H7 (cell line): Measurements from ENCODE around the gene CCL22. TPM values are rescaled to one million over a fixed set of nuclear protein-coding genes. Genes with fewer than 3 reads are reported as not detected.
"Not testable (repeated sequence)": the region's sequence is repeated elsewhere in the genome, so short reads cannot be mapped to it uniquely, and the experiment has no call there.

Source experiments
- DNase-seq: peaks from one replicate; pipeline ENCODE4 v3.0.0; 2012
- H3K27me3 ChIP-seq: 2 replicates; pipeline ENCODE4 v1.6.0; 2011; ENCODE audit warnings: mild to moderate bottlenecking, low read length; ENCODE audit not compliant: control insufficient read depth, insufficient read depth
- H3K36me3 ChIP-seq: replicated peaks from 2 replicates; pipeline ENCODE4 v1.5.1; 2011; ENCODE audit warnings: low read length; ENCODE audit not compliant: control insufficient read depth, insufficient read depth
- H3K4me3 ChIP-seq: 2 replicates; pipeline ENCODE4 v1.5.1; 2011; ENCODE audit warnings: low read depth, mild to moderate bottlenecking, control low read depth, low read length, moderate library complexity; ENCODE audit not compliant: insufficient read depth
- total RNA-seq: library from RNA; depleted of rRNA; stranded (reverse); fragments of >200 nt; shearing (Covaris generic); gene quantifications from 2 replicates; pipeline ENCODE4 v1.2.3, GENCODE V29; 2014

CCL22 gene
- total RNA-seq, 1 experiment from 2014 or later, result not detected

DNA sequence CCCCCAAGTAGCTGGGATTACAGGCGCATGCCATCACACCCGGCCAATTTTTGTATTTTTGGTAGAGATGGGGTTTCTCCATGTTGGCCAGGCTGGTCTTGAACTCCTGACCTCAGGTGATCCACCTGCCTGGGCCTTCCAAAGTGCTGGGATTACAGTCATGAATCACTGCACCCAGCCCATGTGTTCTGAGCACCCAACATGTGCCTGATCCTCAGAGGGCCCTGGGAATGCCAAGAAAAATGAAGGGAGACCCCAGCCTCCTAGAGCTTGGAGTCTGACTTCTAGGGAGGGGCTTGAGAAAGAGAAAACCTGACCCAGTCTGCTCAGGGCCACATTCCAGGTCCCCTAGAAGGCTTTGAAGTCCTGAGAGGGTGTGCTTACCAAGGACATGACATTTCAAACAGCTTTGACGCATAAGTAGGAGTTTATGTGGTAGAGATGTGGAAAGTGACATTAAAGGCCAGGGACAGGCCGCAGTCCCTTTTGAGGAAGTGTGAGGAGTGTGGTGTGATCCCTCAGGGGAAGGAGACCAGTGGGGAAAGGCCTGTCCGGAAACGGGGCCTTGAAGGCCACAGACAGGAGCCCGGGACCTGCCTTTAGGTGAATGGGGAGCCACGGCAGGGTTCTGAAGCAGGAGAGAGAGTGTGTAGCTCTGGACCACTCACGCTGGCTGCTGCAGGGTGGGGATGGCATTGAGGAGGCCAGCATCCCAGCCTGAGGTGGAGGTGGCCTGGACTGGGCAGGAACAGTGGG, 1.1 kb upstream of the CCL22 start:
- DNase-seq, result no peak
- H3K36me3 ChIP-seq, result no peaks in the 10 kb centered on the region

GRCh38 chr16:57358086-57358420, 530 bp upstream of the CCL22 start:
- H3K4me3 ChIP-seq, result no peak overlapping the region
- no peaks in the 10 kb centered on the region for H3K27me3 ChIP-seq
- H3K36me3 ChIP-seq, result no peaks in the 10 kb centered on the region
- DNase-seq, result no peak

More for the DNA sequence above, 1.1 kb upstream of the CCL22 start:
- Histone ChIP-seq H3K27me3 (no peaks in the 10 kb centered on the region), H3K4me3 (no peak overlapping the region)

DNA sequence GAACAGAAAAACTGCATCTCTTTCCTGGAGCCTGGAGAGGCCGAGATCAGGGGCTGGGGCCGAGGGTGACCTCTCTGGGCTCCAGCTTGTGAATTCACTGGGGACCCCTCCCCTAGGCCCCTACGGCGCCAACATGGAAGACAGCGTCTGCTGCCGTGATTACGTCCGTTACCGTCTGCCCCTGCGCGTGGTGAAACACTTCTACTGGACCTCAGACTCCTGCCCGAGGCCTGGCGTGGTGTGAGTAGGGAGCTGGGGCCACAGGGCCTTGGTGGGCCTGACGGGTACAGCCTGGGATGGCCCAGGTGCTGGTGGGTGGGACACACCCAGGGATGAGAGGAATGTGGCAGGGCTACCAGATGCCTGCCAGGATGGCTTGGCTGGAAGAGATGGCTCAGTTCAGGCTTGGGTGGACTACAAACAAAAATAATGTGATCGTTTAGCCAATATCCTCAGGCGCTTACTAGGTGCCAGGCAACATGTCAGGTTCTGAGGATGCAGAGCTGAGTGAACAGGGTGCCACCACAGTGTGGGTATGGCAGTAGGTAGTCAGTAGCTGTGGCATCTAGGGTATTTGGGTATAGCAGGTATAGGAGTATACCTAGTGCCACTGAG, 1.8 kb downstream of the CCL22 start:
- Histone ChIP-seq H3K27me3 (no peaks in the 10 kb centered on the region), H3K4me3 (no peak overlapping the region), H3K36me3 (no peaks in the 10 kb centered on the region)
- DNase-seq, result no peak

DNA sequence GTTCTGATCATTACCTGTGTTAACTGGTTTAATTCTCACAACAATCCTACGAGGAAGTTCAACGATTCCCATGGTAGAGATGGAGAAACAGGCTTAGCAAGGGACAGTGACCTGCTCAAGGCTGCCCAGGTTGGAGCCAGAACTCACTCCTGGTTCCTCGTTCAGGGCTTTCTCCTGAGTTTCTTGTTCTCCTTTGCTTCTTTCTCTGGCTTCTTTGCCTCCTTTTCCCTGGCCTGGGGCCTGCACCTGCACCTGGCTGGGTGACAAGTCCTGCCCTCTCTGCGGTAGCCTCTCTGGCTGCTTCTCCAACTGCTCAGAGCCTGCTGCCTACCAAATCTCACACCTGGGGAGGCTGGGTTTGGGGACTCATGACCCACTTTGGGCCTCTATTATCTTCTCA, 2.8 kb downstream of the CCL22 start:
- no peak overlapping the region for H3K4me3 ChIP-seq
- no peaks in the 10 kb centered on the region for H3K27me3 ChIP-seq
- H3K36me3 ChIP-seq, result no peaks in the 10 kb centered on the region
- DNase-seq, result no peak

GRCh38 chr16:57364143-57364542, 5.6 kb downstream of the CCL22 start:
- no peaks in the 10 kb centered on the region for H3K27me3 ChIP-seq
- no peak for DNase-seq

DNA sequence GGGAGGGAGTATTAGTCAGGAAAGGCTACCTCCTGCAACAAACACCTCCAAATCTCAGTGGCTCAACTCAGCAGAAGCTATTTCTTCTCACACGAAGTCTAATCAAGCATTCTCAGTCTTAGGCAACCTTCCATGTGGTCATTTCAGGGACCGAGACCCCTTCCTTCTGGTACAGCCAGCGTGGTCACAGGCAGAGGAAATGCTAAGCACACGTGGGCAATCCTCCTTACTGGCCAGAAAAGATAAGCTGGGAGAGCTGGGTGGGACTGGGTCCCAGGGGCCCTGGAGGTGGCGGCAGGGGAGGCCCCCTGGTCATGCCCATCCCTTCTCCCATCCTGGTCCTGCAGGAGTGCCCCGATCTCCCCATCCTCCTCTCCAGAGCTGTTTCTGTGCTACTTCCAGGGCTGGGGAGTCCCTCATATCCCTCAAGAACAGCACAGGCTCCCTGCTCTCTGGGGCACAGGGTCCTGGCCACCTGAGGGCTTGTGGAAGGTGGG, 8.0 kb downstream of the CCL22 start:
- Histone ChIP-seq H3K4me3 (no peak overlapping the region), H3K27me3 (no peaks in the 10 kb centered on the region), H3K36me3 (no peaks in the 10 kb centered on the region)
- DNase-seq, result peak; percentile 16

More at GRCh38 chr16:57364143-57364542, 5.6 kb downstream of the CCL22 start:
- Histone ChIP-seq H3K4me3 (no peak overlapping the region), H3K36me3 (no peaks in the 10 kb centered on the region)

DNA sequence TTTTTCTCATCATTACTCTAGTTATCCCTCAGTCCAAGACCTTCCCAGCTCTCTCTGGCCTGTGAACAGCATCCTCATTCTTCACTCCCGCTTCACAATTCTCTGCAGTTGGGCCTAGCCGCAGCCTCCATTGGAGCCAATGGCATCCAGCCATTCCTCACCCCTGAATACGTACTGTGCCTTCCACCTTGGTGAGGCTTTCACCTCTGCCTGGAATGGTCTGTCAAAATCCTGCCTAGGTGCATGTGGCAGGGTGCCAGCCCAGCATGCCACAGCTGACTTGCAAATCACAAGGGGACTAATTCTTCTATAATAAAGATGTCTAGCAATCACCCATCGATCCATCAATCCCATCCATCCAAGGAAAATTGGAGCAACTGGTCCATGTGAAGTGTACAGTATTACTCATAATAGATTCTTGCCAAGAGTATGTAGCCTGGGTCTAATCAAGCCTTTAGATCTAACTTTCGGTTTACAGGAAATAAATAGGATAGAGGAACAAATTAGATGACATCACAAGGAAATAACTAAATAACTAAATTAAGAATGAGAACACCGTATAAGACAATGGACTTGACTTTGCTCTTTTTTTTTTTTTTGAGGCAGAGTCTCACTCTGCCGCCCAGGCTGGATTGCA, 8.7 kb downstream of the CCL22 start:
- Histone ChIP-seq H3K27me3 (no peaks in the 10 kb centered on the region), H3K36me3 (no peaks in the 10 kb centered on the region), H3K4me3 (no peak overlapping the region)
- DNase-seq, result peak; percentile 5

GRCh38 chr16:57371494-57372371, 13.2 kb downstream of the CCL22 start:
- H3K4me3 ChIP-seq, result no peak overlapping the region
- peak; percentile 28 for DNase-seq
- H3K27me3 ChIP-seq, result no peaks in the 10 kb centered on the region
- H3K36me3 ChIP-seq, result no peaks in the 10 kb centered on the region

GRCh38 chr16:57372372-57373116, 14.0 kb downstream of the CCL22 start, which contains the start of gene CX3CL1:
CX3CL1 (plus strand) TSS chr16:57372490; CDS start chr16:57372569, 79 bp downstream.
- Histone ChIP-seq H3K4me3 (peak within 1 kb of the TSS; percentile 16; the same call in 1 of the 2 replicates), H3K36me3 (no peaks in the 10 kb centered on the region), H3K27me3 (no peaks in the 10 kb centered on the region)
- DNase-seq, result peak; percentile 93

GRCh38 chr16:57373117-57373947, 14.7 kb downstream of the CCL22 start:
- Histone ChIP-seq H3K36me3 (no peaks in the 10 kb centered on the region), H3K27me3 (no peaks in the 10 kb centered on the region), H3K4me3 (no peak overlapping the region)
- DNase-seq, result peak; percentile 53

GRCh38 chr16:57374067-57374534, 15.5 kb downstream of the CCL22 start:
- H3K36me3 ChIP-seq, result no peaks in the 10 kb centered on the region
- peak; percentile 18 for DNase-seq
- H3K4me3 ChIP-seq, result no peak overlapping the region
- no peaks in the 10 kb centered on the region for H3K27me3 ChIP-seq

- not testable (repeated sequence) for H3K27me3 ChIP-seq, DNase-seq, H3K4me3 ChIP-seq, H3K36me3 ChIP-seq
These were observed 16.4 kb downstream of the CCL22 start for GRCh38 chr16:57374925-57375465.
